KMS-11 (cell line): ENCODE measurements around the gene TENM4.

Experiments used
- H2AFZ ChIP-seq: fragments of 200-600 bp; sonication (generic); 2 replicates; pipeline ENCODE4 v1.6.1; 2016; ENCODE audit warnings: antibody characterized with exemption, mixed run types, low read depth
- H3K27ac ChIP-seq: fragments of 200-600 bp; sonication (generic); 2 replicates; pipeline ENCODE4 v1.6.1; 2016; ENCODE audit warnings: mild to moderate bottlenecking, mixed run types
- H3K27me3 ChIP-seq: fragments of 200-600 bp; sonication (generic); 2 replicates; pipeline ENCODE4 v1.6.1; 2017; ENCODE audit warnings: mild to moderate bottlenecking, low read depth, mixed run types, moderate library complexity; ENCODE audit not compliant: insufficient read depth
- H3K36me3 ChIP-seq: fragments of 200-600 bp; sonication (generic); 2 replicates; pipeline ENCODE4 v1.6.1; 2017; ENCODE audit warnings: mild to moderate bottlenecking, mixed run types; ENCODE audit not compliant: insufficient read depth
- H3K4me1 ChIP-seq: fragments of 200-600 bp; sonication (generic); 2 replicates; pipeline ENCODE4 v1.6.1; 2016; ENCODE audit warnings: mild to moderate bottlenecking, low read depth, mixed run types; ENCODE audit not compliant: poor library complexity, severe bottlenecking
- H3K4me2 ChIP-seq: fragments of 200-600 bp; sonication (generic); 2 replicates; pipeline ENCODE4 v1.7.0; 2016; ENCODE audit warnings: mild to moderate bottlenecking, mixed run types
- H3K4me3 ChIP-seq: fragments of 200-600 bp; sonication (generic); IDR thresholded peaks from 2 replicates; pipeline ENCODE4 v1.6.1; 2017; ENCODE audit warnings: low read depth, low read length, mixed read lengths; ENCODE audit not compliant: insufficient read depth
- H3K79me2 ChIP-seq: fragments of 200-600 bp; sonication (generic); 2 replicates; pipeline ENCODE4 v1.6.1; 2016; ENCODE audit warnings: low read depth, mixed run types; ENCODE audit not compliant: insufficient read depth
- H3K9ac ChIP-seq: fragments of 200-600 bp; sonication (generic); 2 replicates; pipeline ENCODE4 v1.6.1; 2016; ENCODE audit warnings: mild to moderate bottlenecking, mixed run types
- H4K20me1 ChIP-seq: fragments of 200-600 bp; sonication (generic); 2 replicates; pipeline ENCODE4 v1.6.1; 2016; ENCODE audit warnings: mild to moderate bottlenecking, mixed run types; ENCODE audit not compliant: insufficient read depth
- TF ChIP-seq, protein P1 (sequence below): fragments of 200-600 bp; sonication (generic); conservative IDR thresholded peaks from 2 replicates; pipeline ENCODE4 v1.6.1; 2017; ENCODE audit warnings: low read depth, mild to moderate bottlenecking, antibody characterized with exemption, low read length, moderate library complexity, mixed read lengths

TENM4 gene

DNA sequence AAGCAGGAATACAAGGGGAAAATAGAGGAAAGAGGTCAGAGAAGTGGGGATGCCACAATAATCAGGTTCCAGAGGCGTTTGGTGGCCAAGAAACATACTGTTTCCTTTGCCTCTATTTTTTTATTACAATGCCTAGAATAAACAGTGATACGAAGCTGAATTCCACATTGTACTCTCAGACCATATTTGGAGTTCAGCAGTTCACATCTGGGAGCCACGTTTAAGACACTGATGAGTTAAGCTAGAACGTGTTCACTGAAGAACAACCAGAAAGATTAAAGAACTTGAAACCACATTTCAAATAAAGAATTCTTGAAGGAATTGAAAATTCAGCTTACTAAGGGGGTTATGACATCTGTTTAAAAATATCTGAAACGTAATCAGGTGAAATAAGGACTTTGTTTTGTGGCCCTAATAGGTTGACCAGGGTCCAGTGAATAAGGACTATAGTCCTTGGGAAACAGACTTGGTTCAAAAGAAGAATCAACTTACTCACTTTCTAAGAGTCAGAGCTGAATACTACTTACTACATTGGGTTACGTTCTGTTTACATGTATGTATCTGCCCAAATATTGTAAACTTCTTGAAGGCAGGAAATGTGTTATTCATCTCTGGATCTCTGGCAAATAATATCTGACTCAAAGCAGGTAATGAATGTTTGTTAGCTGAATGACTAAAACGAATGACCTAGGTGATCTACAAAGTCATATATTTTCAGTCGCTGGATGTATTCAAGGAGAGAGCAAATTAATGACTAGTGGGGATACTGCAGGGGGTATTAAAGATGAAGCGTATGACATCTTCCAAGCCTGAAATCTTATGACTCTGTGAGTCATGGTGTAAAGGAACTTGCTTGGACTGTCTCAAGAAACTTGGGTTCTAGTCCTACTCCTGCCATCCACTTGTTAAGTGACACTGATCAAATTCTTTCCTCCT lies 619.2 kb downstream of the TENM4 start:
- TF ChIP-seq, protein P1, sequence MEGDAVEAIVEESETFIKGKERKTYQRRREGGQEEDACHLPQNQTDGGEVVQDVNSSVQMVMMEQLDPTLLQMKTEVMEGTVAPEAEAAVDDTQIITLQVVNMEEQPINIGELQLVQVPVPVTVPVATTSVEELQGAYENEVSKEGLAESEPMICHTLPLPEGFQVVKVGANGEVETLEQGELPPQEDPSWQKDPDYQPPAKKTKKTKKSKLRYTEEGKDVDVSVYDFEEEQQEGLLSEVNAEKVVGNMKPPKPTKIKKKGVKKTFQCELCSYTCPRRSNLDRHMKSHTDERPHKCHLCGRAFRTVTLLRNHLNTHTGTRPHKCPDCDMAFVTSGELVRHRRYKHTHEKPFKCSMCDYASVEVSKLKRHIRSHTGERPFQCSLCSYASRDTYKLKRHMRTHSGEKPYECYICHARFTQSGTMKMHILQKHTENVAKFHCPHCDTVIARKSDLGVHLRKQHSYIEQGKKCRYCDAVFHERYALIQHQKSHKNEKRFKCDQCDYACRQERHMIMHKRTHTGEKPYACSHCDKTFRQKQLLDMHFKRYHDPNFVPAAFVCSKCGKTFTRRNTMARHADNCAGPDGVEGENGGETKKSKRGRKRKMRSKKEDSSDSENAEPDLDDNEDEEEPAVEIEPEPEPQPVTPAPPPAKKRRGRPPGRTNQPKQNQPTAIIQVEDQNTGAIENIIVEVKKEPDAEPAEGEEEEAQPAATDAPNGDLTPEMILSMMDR = no peak
- no peaks in the 10 kb centered on the region for H4K20me1 ChIP-seq
- H3K9ac ChIP-seq = no peak overlapping the region
- H3K27ac ChIP-seq = no peak overlapping the region
- no peaks in the 10 kb centered on the region for H3K4me1 ChIP-seq
- no peak overlapping the region for H3K4me2 ChIP-seq
- H3K79me2 ChIP-seq = no peaks in the 10 kb centered on the region
- H3K36me3 ChIP-seq = no peaks in the 10 kb centered on the region
- H2AFZ ChIP-seq = no peak overlapping the region
- H3K4me3 ChIP-seq = no peak overlapping the region
- no peaks in the 10 kb centered on the region for H3K27me3 ChIP-seq

DNA sequence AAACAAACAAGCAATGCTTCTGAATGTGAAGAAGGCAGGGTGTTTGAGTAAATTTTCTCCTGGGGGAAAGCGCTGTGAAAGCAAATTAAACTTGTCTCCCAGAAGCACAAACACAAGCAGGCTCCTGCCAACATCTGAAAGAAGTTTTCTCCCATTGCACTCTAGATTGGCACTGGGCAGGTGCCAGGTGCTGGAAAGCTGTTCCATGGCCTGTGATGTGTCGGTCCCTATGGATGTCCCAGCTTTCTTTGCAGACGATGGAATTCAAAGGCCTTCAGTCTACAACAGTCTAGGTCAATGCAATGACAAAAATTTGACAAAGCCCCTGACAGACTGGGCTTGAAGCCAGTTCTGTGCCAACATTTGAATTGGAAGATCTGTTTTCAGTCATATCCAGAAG lies 620.1 kb downstream of the TENM4 start:
- no peaks in the 10 kb centered on the region for H3K79me2 ChIP-seq
- no peak overlapping the region for H3K9ac ChIP-seq
- H3K27ac ChIP-seq = no peak overlapping the region
- H3K27me3 ChIP-seq = no peaks in the 10 kb centered on the region
- H3K4me3 ChIP-seq = no peak overlapping the region
- no peak overlapping the region for H3K4me2 ChIP-seq
- TF ChIP-seq, protein P1 = no peak
- H4K20me1 ChIP-seq = no peaks in the 10 kb centered on the region
- H2AFZ ChIP-seq = no peak overlapping the region
- no peaks in the 10 kb centered on the region for H3K36me3 ChIP-seq
- no peaks in the 10 kb centered on the region for H3K4me1 ChIP-seq

DNA sequence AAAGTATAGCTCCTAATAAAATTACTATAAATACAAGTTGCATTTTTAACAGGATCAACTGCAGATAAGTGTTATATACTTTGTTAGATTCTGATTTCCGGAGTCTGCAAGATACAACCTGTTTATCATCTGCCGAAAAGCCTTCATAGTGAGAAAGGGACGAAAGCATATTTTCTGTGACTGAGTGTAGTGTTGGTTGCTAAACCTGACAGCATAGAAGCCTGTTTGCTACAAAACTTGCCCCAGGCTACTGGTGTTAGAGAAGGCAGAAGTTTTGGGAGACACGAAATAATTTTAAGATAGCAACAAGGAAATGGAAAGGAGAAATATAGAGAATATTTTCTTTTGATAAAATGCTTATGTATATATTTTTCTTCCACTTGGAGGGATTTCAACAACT lies 622.6 kb downstream of the TENM4 start:
- H3K79me2 ChIP-seq = no peaks in the 10 kb centered on the region
- H4K20me1 ChIP-seq = no peaks in the 10 kb centered on the region
- H3K4me1 ChIP-seq = no peaks in the 10 kb centered on the region
- H3K4me2 ChIP-seq = no peak overlapping the region
- no peak overlapping the region for H3K9ac ChIP-seq
- no peaks in the 10 kb centered on the region for H3K36me3 ChIP-seq
- H3K27ac ChIP-seq = no peak overlapping the region
- no peak overlapping the region for H2AFZ ChIP-seq
- H3K27me3 ChIP-seq = no peaks in the 10 kb centered on the region
- no peak overlapping the region for H3K4me3 ChIP-seq
- TF ChIP-seq, protein P1 = no peak

DNA sequence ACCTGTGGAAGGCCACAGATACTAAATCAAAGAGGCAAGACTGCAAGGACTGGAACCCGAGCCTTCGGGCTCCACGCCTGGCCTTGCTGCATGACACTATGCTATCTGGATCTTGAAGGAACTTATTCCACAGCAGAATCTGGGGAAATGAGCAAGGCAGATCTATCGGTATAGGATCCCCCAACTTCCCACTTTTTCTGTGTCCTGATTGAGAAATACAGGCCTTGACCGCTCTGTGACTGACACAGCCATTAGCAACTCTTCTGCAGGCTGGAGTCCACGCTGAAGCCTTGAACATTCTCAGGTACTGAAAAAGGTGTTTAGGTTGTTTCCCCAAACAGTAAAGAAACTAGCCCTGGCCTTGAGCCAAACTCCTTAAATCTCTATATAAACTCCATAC lies 625.0 kb downstream of the TENM4 start:
- H2AFZ ChIP-seq = no peak overlapping the region
- H3K4me1 ChIP-seq = no peaks in the 10 kb centered on the region
- H4K20me1 ChIP-seq = no peaks in the 10 kb centered on the region
- H3K4me2 ChIP-seq = no peak overlapping the region
- H3K36me3 ChIP-seq = no peaks in the 10 kb centered on the region
- H3K4me3 ChIP-seq = no peak overlapping the region
- H3K27me3 ChIP-seq = no peaks in the 10 kb centered on the region
- no peak overlapping the region for H3K9ac ChIP-seq
- H3K27ac ChIP-seq = no peak overlapping the region
- TF ChIP-seq, protein P1 = no peak
- no peaks in the 10 kb centered on the region for H3K79me2 ChIP-seq
